ENCODE measurements around the gene PDIA2.

Gene PDIA2

DNA sequence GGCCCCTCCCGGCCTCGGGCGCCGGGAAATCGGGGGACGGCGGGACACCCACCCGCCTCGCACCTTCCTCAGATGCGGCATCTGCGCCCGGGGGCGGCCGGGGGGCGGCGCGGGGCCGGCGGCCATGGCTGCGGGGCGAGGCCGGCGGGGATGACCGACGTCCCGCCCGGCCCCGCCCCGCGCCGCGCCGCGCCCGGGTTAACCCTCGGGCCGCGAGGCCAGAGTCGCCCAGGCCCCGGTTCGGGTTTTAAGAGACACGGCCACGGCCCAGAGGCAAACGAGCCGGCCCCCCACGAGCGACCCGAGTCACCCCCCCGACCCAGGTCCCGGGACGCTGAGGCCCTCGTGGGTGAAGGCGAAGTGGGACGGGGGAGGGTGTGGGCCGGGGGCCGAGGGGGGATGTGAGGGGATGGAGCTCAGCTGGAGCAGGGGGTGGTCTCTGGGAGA, 7.2 kb upstream of the PDIA2 start, which contains the start of gene RGS11:
TSS of gene RGS11 (minus strand) at position 159 of the 447 bp plus-strand sequence. CDS start at position 126, 33 bp downstream.
- TF ChIP-seq, protein P1, sequence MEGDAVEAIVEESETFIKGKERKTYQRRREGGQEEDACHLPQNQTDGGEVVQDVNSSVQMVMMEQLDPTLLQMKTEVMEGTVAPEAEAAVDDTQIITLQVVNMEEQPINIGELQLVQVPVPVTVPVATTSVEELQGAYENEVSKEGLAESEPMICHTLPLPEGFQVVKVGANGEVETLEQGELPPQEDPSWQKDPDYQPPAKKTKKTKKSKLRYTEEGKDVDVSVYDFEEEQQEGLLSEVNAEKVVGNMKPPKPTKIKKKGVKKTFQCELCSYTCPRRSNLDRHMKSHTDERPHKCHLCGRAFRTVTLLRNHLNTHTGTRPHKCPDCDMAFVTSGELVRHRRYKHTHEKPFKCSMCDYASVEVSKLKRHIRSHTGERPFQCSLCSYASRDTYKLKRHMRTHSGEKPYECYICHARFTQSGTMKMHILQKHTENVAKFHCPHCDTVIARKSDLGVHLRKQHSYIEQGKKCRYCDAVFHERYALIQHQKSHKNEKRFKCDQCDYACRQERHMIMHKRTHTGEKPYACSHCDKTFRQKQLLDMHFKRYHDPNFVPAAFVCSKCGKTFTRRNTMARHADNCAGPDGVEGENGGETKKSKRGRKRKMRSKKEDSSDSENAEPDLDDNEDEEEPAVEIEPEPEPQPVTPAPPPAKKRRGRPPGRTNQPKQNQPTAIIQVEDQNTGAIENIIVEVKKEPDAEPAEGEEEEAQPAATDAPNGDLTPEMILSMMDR (IDR thresholded peaks at IDR 0.05; ENCODE audit: borderline replicate concordance, insufficient read depth, low read depth, low read length), result no peak
- H3K4me3 ChIP-seq (ENCODE audit: low read depth, low read length), result no peak within 1 kb of the TSS

DNA sequence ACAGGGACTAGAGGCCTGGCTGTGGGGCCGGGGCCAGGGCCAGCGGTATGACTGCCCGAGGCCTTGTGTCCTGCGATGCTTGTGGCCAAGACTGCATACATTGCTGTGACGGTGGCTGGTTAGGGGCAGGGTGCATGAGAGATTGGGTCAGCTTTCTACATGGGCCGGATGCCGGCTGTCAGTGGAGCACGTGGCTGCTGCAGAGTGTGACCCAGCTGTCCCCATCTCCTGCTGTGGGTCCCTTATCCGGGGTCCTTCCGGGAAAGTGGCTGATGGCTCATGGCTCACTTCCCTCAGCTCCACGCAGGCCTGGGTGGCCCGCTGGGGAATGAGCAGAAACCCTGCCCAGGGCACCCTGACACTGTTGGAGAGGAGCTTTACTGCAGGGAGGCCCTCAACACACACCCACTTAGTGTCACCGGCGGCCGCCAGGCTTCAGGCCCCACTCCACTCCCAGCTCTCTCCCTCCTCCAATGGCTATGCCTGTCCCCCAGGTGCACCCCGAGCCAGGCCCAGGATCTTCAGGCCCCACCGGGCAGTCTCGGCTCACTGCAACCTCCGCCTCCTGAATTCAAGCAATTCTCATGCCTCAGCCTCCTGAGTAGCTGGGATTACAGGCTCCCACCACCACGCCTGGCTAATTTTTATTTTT, 6.4 kb upstream of the PDIA2 start:
- no peak overlapping the region for H3K4me3 ChIP-seq (ENCODE audit: low read depth, low read length)
- TF ChIP-seq, protein P1 (IDR thresholded peaks at IDR 0.05; ENCODE audit: borderline replicate concordance, insufficient read depth, low read depth, low read length), result no peak

DNA sequence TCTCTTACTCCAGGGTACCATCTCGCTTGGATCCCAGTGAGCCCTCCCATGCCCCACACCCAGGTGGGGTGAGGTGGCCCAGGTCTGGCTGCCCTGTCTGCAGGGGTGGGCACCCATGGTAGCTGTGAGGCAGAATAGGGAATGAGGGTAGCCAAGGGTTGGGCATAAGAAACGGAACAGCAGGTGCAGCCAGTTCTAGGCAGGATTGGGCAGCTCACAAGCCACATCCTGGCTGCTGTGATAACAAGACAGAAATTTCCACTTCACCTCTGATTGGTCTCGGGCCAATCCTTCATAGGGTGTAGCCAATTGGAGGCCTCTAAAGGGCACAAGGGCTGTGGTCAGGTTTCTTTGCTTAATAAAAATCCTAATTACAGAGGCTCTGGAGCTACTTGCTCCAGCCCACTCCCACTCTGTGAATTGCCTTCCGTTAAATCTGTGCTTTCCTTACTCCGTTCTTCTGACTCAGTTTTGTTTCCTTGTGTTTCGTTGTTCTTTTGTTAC, 4.0 kb upstream of the PDIA2 start:
- no peak overlapping the region for H3K4me3 ChIP-seq (ENCODE audit: low read depth, low read length)
- TF ChIP-seq, protein P1 (IDR thresholded peaks at IDR 0.05; ENCODE audit: borderline replicate concordance, insufficient read depth, low read depth, low read length), result no peak

GRCh38 chr16:279531-279930, 3.4 kb upstream of the PDIA2 start:
- TF ChIP-seq, protein P1 (IDR thresholded peaks at IDR 0.05; ENCODE audit: borderline replicate concordance, insufficient read depth, low read depth, low read length), result no peak
- no peak overlapping the region for H3K4me3 ChIP-seq (ENCODE audit: low read depth, low read length)

DNA sequence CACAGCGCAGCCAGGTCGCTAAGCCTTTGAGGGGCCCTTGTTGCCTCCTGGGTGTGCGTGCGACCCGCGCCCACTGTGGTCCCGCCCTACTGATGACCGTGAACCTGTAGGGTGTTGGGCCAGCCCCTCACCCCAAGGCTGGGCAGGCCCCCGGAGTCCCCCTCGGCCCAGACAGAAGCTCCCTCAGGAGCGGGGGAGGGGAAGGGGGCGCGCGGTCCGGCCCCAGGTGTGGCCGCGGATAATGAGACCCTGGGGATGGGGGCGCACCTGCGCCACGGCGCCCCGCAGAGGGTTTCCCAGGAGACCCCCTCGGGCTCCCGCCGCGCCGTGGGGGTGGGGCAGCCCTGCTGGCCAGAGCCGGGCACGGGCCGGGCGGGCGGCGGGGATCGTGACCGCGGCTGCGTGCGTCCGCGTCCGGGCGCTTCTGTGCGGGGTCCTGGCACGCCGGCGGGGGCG, 2.9 kb upstream of the PDIA2 start:
- no peak overlapping the region for H3K4me3 ChIP-seq (ENCODE audit: low read depth, low read length)
- TF ChIP-seq, protein P1 (IDR thresholded peaks at IDR 0.05; ENCODE audit: borderline replicate concordance, insufficient read depth, low read depth, low read length), result no peak

DNA sequence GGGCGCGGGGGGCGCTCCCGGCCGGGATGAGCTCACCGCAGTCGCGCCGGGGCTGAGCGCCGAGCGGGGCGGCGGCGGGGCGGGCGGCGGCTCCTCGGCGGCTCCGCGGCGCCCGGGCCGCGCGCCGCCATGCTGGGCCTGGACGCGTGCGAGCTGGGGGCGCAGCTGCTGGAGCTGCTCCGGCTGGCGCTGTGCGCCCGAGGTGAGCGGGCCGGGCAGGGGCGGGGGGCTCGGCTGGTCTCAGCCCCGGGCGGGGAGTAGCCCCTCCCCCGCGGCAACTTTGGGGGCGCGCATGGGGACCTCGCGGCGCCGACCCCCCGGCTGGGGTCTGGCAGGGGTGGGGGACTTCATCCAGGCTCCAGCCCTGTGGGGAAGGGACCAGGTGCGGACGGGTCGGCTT, 2.4 kb upstream of the PDIA2 start, which contains the start of gene ARHGDIG:
TSS of gene ARHGDIG (plus strand) at position 40 of the 400 bp plus-strand sequence. CDS start at position 130, 90 bp downstream.
- H3K4me3 ChIP-seq (ENCODE audit: low read depth, low read length), result no peak within 1 kb of the TSS
- TF ChIP-seq, protein P1 (IDR thresholded peaks at IDR 0.05; ENCODE audit: borderline replicate concordance, insufficient read depth, low read depth, low read length), result no peak

Data from GM12875 (cell line).